ENCODE data around the gene WDR75. TPM values are rescaled to one million over a fixed set of nuclear protein-coding genes. Genes with fewer than 3 reads are reported as not detected.

WDR75 gene
- total and polyA plus RNA-seq, 2 donors (not counting 3 experiments of a cell fraction or from before 2014, with no cell fraction given): 17.4 to 44.8 TPM

DNA sequence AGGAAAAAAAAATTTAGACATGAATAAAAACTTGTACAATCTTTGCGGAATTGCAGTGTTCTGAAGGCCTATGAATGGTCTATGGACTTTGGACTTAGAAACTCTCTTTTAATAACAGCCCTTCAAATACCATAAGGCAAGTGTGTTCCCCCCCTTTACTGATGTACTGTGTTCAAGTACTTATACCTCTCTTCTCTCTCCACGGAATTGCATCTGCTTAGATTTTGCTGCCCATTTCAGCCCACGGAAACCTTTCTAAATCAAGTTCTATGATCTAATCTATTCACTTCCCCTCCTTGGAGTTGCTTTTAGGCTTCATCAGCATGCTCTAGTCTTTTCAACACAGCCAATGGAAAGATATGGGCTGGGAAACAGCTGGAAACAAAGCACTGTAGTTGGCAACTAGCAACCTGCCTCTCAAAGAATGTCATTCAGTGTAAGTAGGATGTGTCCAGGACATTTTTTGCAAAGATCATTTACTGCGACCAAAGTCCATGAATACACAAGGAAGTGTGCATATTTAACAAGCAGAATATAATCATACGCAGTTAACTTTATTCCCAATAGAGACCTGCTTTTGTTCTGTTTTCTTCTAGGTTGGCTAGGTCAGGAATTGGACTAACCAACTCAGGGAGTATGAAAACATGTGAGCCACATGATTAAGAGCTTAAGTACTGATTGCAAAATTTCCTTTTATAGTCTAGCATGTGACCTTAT lies 81.3 kb downstream of the WDR75 start:
- Histone ChIP-seq H3K4me3 (replicated peaks in 1 of 3; ENCODE audit: insufficient read depth in 1 of 3, low read depth in 1 of 3, low read length in 3 of 3) (no peak overlapping the region), H3K27ac (ENCODE audit: insufficient read depth, low read depth, low read length) (no peak overlapping the region), H3K27me3 (ENCODE audit: control insufficient read depth in 2 of 2, insufficient read depth in 2 of 2, low read length in 2 of 2) (no peaks in the 10 kb centered on the region), H3K9me1 (replicated peaks; ENCODE audit: control insufficient read depth, extremely low read depth, insufficient read depth, low read length) (no peaks in the 10 kb centered on the region), H3K36me3 (ENCODE audit: control insufficient read depth in 2 of 2, extremely low read depth in 1 of 2, insufficient read depth in 2 of 2, low read length in 2 of 2) (no peaks in the 10 kb centered on the region), H3K4me1 (ENCODE audit: control insufficient read depth, extremely low read depth, insufficient read depth, low read length) (no peaks in the 10 kb centered on the region), H3K4me2 (ENCODE audit: insufficient read depth, low read length) (no peak overlapping the region), H3K79me2 (ENCODE audit: control insufficient read depth, insufficient read depth, low read length) (no peaks in the 10 kb centered on the region), H3K9me3 (replicated peaks; ENCODE audit: control insufficient read depth, insufficient read depth, low read length) (no peaks in the 10 kb centered on the region), H3K9ac (replicated peaks; ENCODE audit: extremely low read depth, insufficient read depth, low read length) (no peak overlapping the region), H2AFZ (ENCODE audit: low read depth, low read length) (peak overlapping the region; percentile 19), H4K20me1 (replicated peaks; ENCODE audit: control insufficient read depth, extremely low read depth, insufficient read depth, low read length) (no peaks in the 10 kb centered on the region)
- ChIA-PET CTCF (no interaction called here), POLR2A (no interaction called here)
- intact Hi-C loops (cut with micrococcal nuclease) (no loop called here), dilution Hi-C loops (cut with MboI; ENCODE audit: extremely low pct_ligation_motif_present, low sequenced_read_pairs) (no loop called here)
- FAIRE-seq (peak; percentile 67), DNase-seq (ENCODE audit: low read depth, low spot score) (no peak)
- TF ChIP-seq GATA2 (IDR thresholded peaks at IDR 0.05; ENCODE audit: insufficient read depth, insufficient read length, low read depth, low read length) (no peak), POLR2A (IDR thresholded peaks at IDR 0.05; ENCODE audit: low read depth, low read length) (no peak), MYC (IDR thresholded peaks at IDR 0.05; ENCODE audit: low read depth, low read length) (no peak)
- BruUV-seq (replicated peaks): no TSS peak

DNA sequence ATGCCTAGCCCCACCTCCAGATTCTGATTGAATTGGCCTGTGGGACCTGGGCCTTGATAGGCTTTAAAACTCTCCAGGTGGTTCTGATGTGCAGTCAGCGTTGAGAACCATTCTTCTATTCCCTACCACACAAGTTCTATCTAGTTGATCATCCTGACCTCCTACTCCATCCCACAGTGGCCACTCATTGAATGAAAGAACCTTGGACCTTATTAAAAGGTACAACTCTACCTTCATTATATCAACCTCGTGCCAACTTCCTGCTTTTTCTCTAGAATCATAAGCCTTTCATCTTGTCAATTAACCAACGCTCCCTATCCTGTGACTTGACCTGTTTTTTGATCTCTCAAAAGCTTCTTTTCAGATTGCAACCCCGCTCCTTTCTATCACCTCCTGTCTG lies 83.5 kb downstream of the WDR75 start:
- BruUV-seq (replicated peaks): no TSS peak
- Histone ChIP-seq H3K36me3 (ENCODE audit: control insufficient read depth in 2 of 2, extremely low read depth in 1 of 2, insufficient read depth in 2 of 2, low read length in 2 of 2) (no peaks in the 10 kb centered on the region), H3K4me2 (ENCODE audit: insufficient read depth, low read length) (no peak overlapping the region), H3K9me1 (replicated peaks; ENCODE audit: control insufficient read depth, extremely low read depth, insufficient read depth, low read length) (no peaks in the 10 kb centered on the region), H2AFZ (ENCODE audit: low read depth, low read length) (no peak overlapping the region), H4K20me1 (replicated peaks; ENCODE audit: control insufficient read depth, extremely low read depth, insufficient read depth, low read length) (no peaks in the 10 kb centered on the region), H3K9ac (replicated peaks; ENCODE audit: extremely low read depth, insufficient read depth, low read length) (no peak overlapping the region), H3K4me1 (ENCODE audit: control insufficient read depth, extremely low read depth, insufficient read depth, low read length) (no peaks in the 10 kb centered on the region), H3K27me3 (ENCODE audit: control insufficient read depth in 2 of 2, insufficient read depth in 2 of 2, low read length in 2 of 2) (no peaks in the 10 kb centered on the region), H3K9me3 (replicated peaks; ENCODE audit: control insufficient read depth, insufficient read depth, low read length) (no peaks in the 10 kb centered on the region), H3K4me3 (replicated peaks in 1 of 3; ENCODE audit: insufficient read depth in 1 of 3, low read depth in 1 of 3, low read length in 3 of 3) (no peak overlapping the region), H3K27ac (ENCODE audit: insufficient read depth, low read depth, low read length) (no peak overlapping the region), H3K79me2 (ENCODE audit: control insufficient read depth, insufficient read depth, low read length) (no peaks in the 10 kb centered on the region)
- intact Hi-C loops (cut with micrococcal nuclease): no loop called here
- CTCF ChIA-PET: no interaction called here
- DNase-seq (ENCODE audit: low read depth, low spot score) (no peak), FAIRE-seq (no peak)
- TF ChIP-seq, protein P1, sequence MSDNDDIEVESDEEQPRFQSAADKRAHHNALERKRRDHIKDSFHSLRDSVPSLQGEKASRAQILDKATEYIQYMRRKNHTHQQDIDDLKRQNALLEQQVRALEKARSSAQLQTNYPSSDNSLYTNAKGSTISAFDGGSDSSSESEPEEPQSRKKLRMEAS (IDR thresholded peaks at IDR 0.05; ENCODE audit: insufficient read depth, insufficient read length): no peak
- no peak for TF ChIP-seq JUN (IDR thresholded peaks at IDR 0.05; ENCODE audit: borderline replicate concordance, insufficient read depth, insufficient read length, low read depth)
- TF ChIP-seq MYC (IDR thresholded peaks at IDR 0.05; ENCODE audit: low read depth, low read length): no peak
- no peak for TF ChIP-seq POLR2AphosphoS5 (IDR thresholded peaks at IDR 0.05; ENCODE audit: insufficient read depth, low read depth, low read length)
- no peak for TF ChIP-seq POLR2A (IDR thresholded peaks at IDR 0.05; ENCODE audit: low read depth, low read length)
- TF ChIP-seq, protein P2, sequence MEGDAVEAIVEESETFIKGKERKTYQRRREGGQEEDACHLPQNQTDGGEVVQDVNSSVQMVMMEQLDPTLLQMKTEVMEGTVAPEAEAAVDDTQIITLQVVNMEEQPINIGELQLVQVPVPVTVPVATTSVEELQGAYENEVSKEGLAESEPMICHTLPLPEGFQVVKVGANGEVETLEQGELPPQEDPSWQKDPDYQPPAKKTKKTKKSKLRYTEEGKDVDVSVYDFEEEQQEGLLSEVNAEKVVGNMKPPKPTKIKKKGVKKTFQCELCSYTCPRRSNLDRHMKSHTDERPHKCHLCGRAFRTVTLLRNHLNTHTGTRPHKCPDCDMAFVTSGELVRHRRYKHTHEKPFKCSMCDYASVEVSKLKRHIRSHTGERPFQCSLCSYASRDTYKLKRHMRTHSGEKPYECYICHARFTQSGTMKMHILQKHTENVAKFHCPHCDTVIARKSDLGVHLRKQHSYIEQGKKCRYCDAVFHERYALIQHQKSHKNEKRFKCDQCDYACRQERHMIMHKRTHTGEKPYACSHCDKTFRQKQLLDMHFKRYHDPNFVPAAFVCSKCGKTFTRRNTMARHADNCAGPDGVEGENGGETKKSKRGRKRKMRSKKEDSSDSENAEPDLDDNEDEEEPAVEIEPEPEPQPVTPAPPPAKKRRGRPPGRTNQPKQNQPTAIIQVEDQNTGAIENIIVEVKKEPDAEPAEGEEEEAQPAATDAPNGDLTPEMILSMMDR (IDR thresholded peaks at IDR 0.05; ENCODE audit: extremely low read depth in 1 of 2, insufficient read depth in 1 of 2, low read depth in 1 of 2, low read length in 2 of 2): no peak
- TF ChIP-seq FOS (IDR thresholded peaks at IDR 0.05; ENCODE audit: borderline replicate concordance, insufficient read depth, low read length): no peak
- POLR2A ChIA-PET: no interaction called here
- dilution Hi-C loops (cut with MboI; ENCODE audit: extremely low pct_ligation_motif_present, low sequenced_read_pairs): no loop called here

Data from endothelial cell of umbilical vein (primary cell).